HG03521 (cell line): ENCODE measurements around the gene PDCD2L.
"Not testable (repeated sequence)": the region's sequence is repeated elsewhere in the genome, so short reads cannot be mapped to it uniquely, and the experiment has no call there.

Experiments
- ATAC-seq: cut with Tn5 transposase; IDR thresholded peaks from one replicate; pipeline ENCODE4 v1.9.1; 2021; ENCODE audit warnings: mild to moderate bottlenecking, moderate library complexity; ENCODE audit not compliant: unreplicated experiment

PDCD2L gene

GRCh38 chr19:34373601-34374288 is 30.5 kb upstream of the PDCD2L start:
- no peak for ATAC-seq

GRCh38 chr19:34375598-34375997 is 28.6 kb upstream of the PDCD2L start:
- no peak for ATAC-seq

GRCh38 chr19:34380639-34381241 is 23.5 kb upstream of the PDCD2L start:
- no peak for ATAC-seq

GRCh38 chr19:34381399-34382251 is 22.6 kb upstream of the PDCD2L start:
- no peak for ATAC-seq

GRCh38 chr19:34382471-34382870 is 21.7 kb upstream of the PDCD2L start:
- ATAC-seq, result no peak

- ATAC-seq, result no peak
These were observed 20.6 kb upstream of the PDCD2L start for GRCh38 chr19:34383599-34383998.

GRCh38 chr19:34386645-34387445 is 17.4 kb upstream of the PDCD2L start:
- no peak for ATAC-seq

- ATAC-seq, result no peak
These were observed 16.8 kb upstream of the PDCD2L start for GRCh38 chr19:34387446-34387810.

GRCh38 chr19:34388745-34389144 is 15.5 kb upstream of the PDCD2L start:
- not testable (repeated sequence) for ATAC-seq

- ATAC-seq, result no peak
These were observed 12.4 kb upstream of the PDCD2L start for GRCh38 chr19:34391813-34392212.

GRCh38 chr19:34393031-34393430 is 11.2 kb upstream of the PDCD2L start:
- ATAC-seq, result no peak

- ATAC-seq, result no peak
These were observed 10.6 kb upstream of the PDCD2L start for GRCh38 chr19:34393629-34394028.

GRCh38 chr19:34397853-34398252 is 6.3 kb upstream of the PDCD2L start:
- no peak for ATAC-seq

- no peak for ATAC-seq
These were observed 4.3 kb upstream of the PDCD2L start for GRCh38 chr19:34399886-34400285.

- not testable (repeated sequence) for ATAC-seq
These were observed 3.4 kb upstream of the PDCD2L start for GRCh38 chr19:34400844-34401243.

GRCh38 chr19:34402074-34402600 is 2.1 kb upstream of the PDCD2L start:
- no peak for ATAC-seq

- ATAC-seq, result no peak
These were observed 453 bp upstream of the PDCD2L start for GRCh38 chr19:34403784-34404108.

- ATAC-seq, result no peak
These were observed 1.9 kb downstream of the PDCD2L start for GRCh38 chr19:34405892-34406660.

- ATAC-seq, result no peak
These were observed 4.2 kb downstream of the PDCD2L start for GRCh38 chr19:34408411-34408810.
